NCI-H524 treated with DMSO at 0.1 percent for 48 hours (cell line): ENCODE results near the gene LIN37.
"Not testable (repeated sequence)": the region's sequence is repeated elsewhere in the genome, so short reads cannot be mapped to it uniquely, and the experiment has no call there.

Experiments
- DNase-seq: peaks from one replicate; lab custom pipeline; 2025; lab: John Stamatoyannopoulos, UW

The LIN37 gene

GRCh38 chr19:35789978-35790944 lies 41.9 kb downstream of the LIN37 start:
- DNase-seq, result no peak

GRCh38 chr19:35790981-35791813 lies 42.8 kb downstream of the LIN37 start:
- no peak for DNase-seq

GRCh38 chr19:35791814-35792279 lies 43.5 kb downstream of the LIN37 start:
- DNase-seq, result no peak

GRCh38 chr19:35792312-35792711 lies 43.9 kb downstream of the LIN37 start:
- no peak for DNase-seq

- no peak for DNase-seq
Observed at GRCh38 chr19:35792888-35793287, 44.5 kb downstream of the LIN37 start.

GRCh38 chr19:35793381-35794165 lies 45.2 kb downstream of the LIN37 start:
- no peak for DNase-seq

- DNase-seq, result not testable (repeated sequence)
Observed at GRCh38 chr19:35795564-35795963, 47.2 kb downstream of the LIN37 start.

- no peak for DNase-seq
Observed at GRCh38 chr19:35796645-35797542, 48.5 kb downstream of the LIN37 start.

GRCh38 chr19:35797663-35798062 lies 49.3 kb downstream of the LIN37 start:
- DNase-seq, result no peak

GRCh38 chr19:35801828-35802227 lies 53.5 kb downstream of the LIN37 start:
- DNase-seq, result no peak
